ENCODE measurements around the gene TPM1.

The TPM1 gene

DNA sequence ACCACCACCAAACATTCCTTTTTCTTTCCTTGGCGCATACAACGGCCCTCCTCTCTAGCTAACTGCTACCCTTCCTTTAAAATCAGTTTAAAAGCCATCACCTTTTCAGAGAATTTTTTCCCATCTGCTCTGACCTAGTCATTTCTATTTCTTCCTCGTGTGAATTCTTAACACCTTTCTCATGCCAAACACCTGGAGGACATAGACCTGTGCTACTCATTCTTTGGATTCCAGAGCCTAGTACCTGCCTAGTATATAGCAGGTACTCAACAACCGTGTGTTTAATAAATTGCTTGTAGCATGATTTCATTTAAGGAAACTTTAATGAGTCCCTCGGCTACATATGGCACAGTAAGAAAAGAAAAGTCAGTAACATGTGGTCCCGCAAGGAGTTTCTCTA lies 2.0 kb upstream of the TPM1 start:
- H4K8ac ChIP-seq (ENCODE audit: low read depth, low read length) = no peak overlapping the region

GRCh38 chr15:63040954-63041353 lies 1.6 kb upstream of the TPM1 start:
- H3K4me2 ChIP-seq (ENCODE audit: low read length) = no peak overlapping the region
- no peaks in the 10 kb centered on the region for H3K27me3 ChIP-seq (ENCODE audit: insufficient read depth, low read length, poor library complexity)
- H2AK5ac ChIP-seq (ENCODE audit: low read length) = no peak overlapping the region
- no peak overlapping the region for H2BK120ac ChIP-seq (ENCODE audit: low read depth, low read length)
- no peak overlapping the region for H3K4me3 ChIP-seq (ENCODE audit: low read length)
- H3K79me1 ChIP-seq (ENCODE audit: low read length) = peaks cover 9% of the 10 kb centered on the region
- peak overlapping the region; percentile 92 for H3K56ac ChIP-seq (ENCODE audit: low read length)
- H3K4ac ChIP-seq (ENCODE audit: low read depth, low read length) = no peak overlapping the region
- WGBS (ENCODE audit: extremely low coverage, insufficient coverage, low lambda C conversion rate) = no CpG with 5 or more reads among the region's 6 CpGs
- H4K8ac ChIP-seq (ENCODE audit: low read depth, low read length) = no peak overlapping the region
- H3K18ac ChIP-seq (ENCODE audit: low read length) = no peak overlapping the region
- H3K4me1 ChIP-seq (ENCODE audit: control insufficient read depth, low read depth, low read length) = peaks cover 18% of the 10 kb centered on the region
- H3K79me2 ChIP-seq (ENCODE audit: control insufficient read depth, insufficient read depth, low read length) = peaks cover 22% of the 10 kb centered on the region
- H2BK5ac ChIP-seq (ENCODE audit: low read length) = no peak overlapping the region
- H3K9ac ChIP-seq (ENCODE audit: low read length) = no peak overlapping the region
- no peak for DNase-seq
- H3K36me3 ChIP-seq (ENCODE audit: control insufficient read depth, insufficient read depth, low read length) = no peaks in the 10 kb centered on the region
- no peak overlapping the region for H2BK15ac ChIP-seq (replicated peaks; ENCODE audit: low read depth)
- no peak overlapping the region for H3K27ac ChIP-seq (ENCODE audit: low read depth, low read length)
- no peak overlapping the region for H4K5ac ChIP-seq (ENCODE audit: low read length)
- H3K23ac ChIP-seq (ENCODE audit: low read length) = no peak overlapping the region

More for the DNA sequence above, 2.0 kb upstream of the TPM1 start:
- Histone ChIP-seq H3K36me3 (ENCODE audit: control insufficient read depth, insufficient read depth, low read length) (no peaks in the 10 kb centered on the region), H2BK120ac (ENCODE audit: low read depth, low read length) (no peak overlapping the region), H3K79me1 (ENCODE audit: low read length) (peaks cover 9% of the 10 kb centered on the region), H3K27ac (ENCODE audit: low read depth, low read length) (no peak overlapping the region), H2AK5ac (ENCODE audit: low read length) (no peak overlapping the region), H3K4ac (ENCODE audit: low read depth, low read length) (no peak overlapping the region), H4K5ac (ENCODE audit: low read length) (no peak overlapping the region), H3K4me3 (ENCODE audit: low read length) (no peak overlapping the region), H3K56ac (ENCODE audit: low read length) (no peak overlapping the region), H2BK15ac (replicated peaks; ENCODE audit: low read depth) (no peak overlapping the region), H3K4me1 (ENCODE audit: control insufficient read depth, low read depth, low read length) (peaks cover 16% of the 10 kb centered on the region), H3K9ac (ENCODE audit: low read length) (no peak overlapping the region), H3K4me2 (ENCODE audit: low read length) (no peak overlapping the region), H3K18ac (ENCODE audit: low read length) (no peak overlapping the region), H3K79me2 (ENCODE audit: control insufficient read depth, insufficient read depth, low read length) (peaks cover 22% of the 10 kb centered on the region), H3K23ac (ENCODE audit: low read length) (no peak overlapping the region), H2BK5ac (ENCODE audit: low read length) (no peak overlapping the region), H3K27me3 (ENCODE audit: insufficient read depth, low read length, poor library complexity) (no peaks in the 10 kb centered on the region)
- DNase-seq = peak; percentile 52
- no CpG with 5 or more reads among the region's 6 CpGs for WGBS (ENCODE audit: extremely low coverage, insufficient coverage, low lambda C conversion rate)

GRCh38 chr15:63041402-63041973 lies 1.1 kb upstream of the TPM1 start:
- peak; percentile 33 for DNase-seq
- no peaks in the 10 kb centered on the region for H3K36me3 ChIP-seq (ENCODE audit: control insufficient read depth, insufficient read depth, low read length)
- no peak overlapping the region for H3K23ac ChIP-seq (ENCODE audit: low read length)
- no peak overlapping the region for H2AK5ac ChIP-seq (ENCODE audit: low read length)
- H3K4me2 ChIP-seq (ENCODE audit: low read length) = peak overlapping the region; percentile 88
- H4K5ac ChIP-seq (ENCODE audit: low read length) = no peak overlapping the region
- H3K79me2 ChIP-seq (ENCODE audit: control insufficient read depth, insufficient read depth, low read length) = peaks cover 22% of the 10 kb centered on the region
- peak overlapping the region; percentile 51 for H3K4me3 ChIP-seq (ENCODE audit: low read length)
- H3K4me1 ChIP-seq (ENCODE audit: control insufficient read depth, low read depth, low read length) = peaks cover 18% of the 10 kb centered on the region
- WGBS (ENCODE audit: extremely low coverage, insufficient coverage, low lambda C conversion rate) = no CpG with 5 or more reads among the region's 14 CpGs
- H3K79me1 ChIP-seq (ENCODE audit: low read length) = peaks cover 9% of the 10 kb centered on the region
- no peak overlapping the region for H2BK15ac ChIP-seq (replicated peaks; ENCODE audit: low read depth)
- H3K18ac ChIP-seq (ENCODE audit: low read length) = peak overlapping the region; percentile 90
- H3K9ac ChIP-seq (ENCODE audit: low read length) = peak overlapping the region; percentile 84
- no peak overlapping the region for H3K4ac ChIP-seq (ENCODE audit: low read depth, low read length)
- H3K56ac ChIP-seq (ENCODE audit: low read length) = peak overlapping the region; percentile 92
- H3K27ac ChIP-seq (ENCODE audit: low read depth, low read length) = no peak overlapping the region
- no peak overlapping the region for H4K8ac ChIP-seq (ENCODE audit: low read depth, low read length)
- H2BK120ac ChIP-seq (ENCODE audit: low read depth, low read length) = no peak overlapping the region
- no peaks in the 10 kb centered on the region for H3K27me3 ChIP-seq (ENCODE audit: insufficient read depth, low read length, poor library complexity)
- H2BK5ac ChIP-seq (ENCODE audit: low read length) = no peak overlapping the region

GRCh38 chr15:63042877-63043334 lies 359 bp downstream of the TPM1 start:
- Histone ChIP-seq H2BK15ac (replicated peaks; ENCODE audit: low read depth) (no peak overlapping the region), H3K27ac (ENCODE audit: low read depth, low read length) (peak overlapping the region; percentile 83), H3K79me2 (ENCODE audit: control insufficient read depth, insufficient read depth, low read length) (peaks cover 22% of the 10 kb centered on the region), H4K5ac (ENCODE audit: low read length) (no peak overlapping the region), H3K4ac (ENCODE audit: low read depth, low read length) (peak overlapping the region; percentile 62), H3K36me3 (ENCODE audit: control insufficient read depth, insufficient read depth, low read length) (no peaks in the 10 kb centered on the region), H3K9ac (ENCODE audit: low read length) (peak overlapping the region; percentile 90), H4K8ac (ENCODE audit: low read depth, low read length) (no peak overlapping the region), H2BK5ac (ENCODE audit: low read length) (peak overlapping the region; percentile 76), H3K56ac (ENCODE audit: low read length) (peak overlapping the region; percentile 96), H3K23ac (ENCODE audit: low read length) (peak overlapping the region; percentile 75), H2BK120ac (ENCODE audit: low read depth, low read length) (peak overlapping the region; percentile 78), H2AK5ac (ENCODE audit: low read length) (no peak overlapping the region), H3K4me3 (ENCODE audit: low read length) (peak overlapping the region; percentile 79), H3K79me1 (ENCODE audit: low read length) (peaks cover 9% of the 10 kb centered on the region), H3K4me2 (ENCODE audit: low read length) (peak overlapping the region; percentile 73), H3K4me1 (ENCODE audit: control insufficient read depth, low read depth, low read length) (peaks cover 24% of the 10 kb centered on the region), H3K27me3 (ENCODE audit: insufficient read depth, low read length, poor library complexity) (no peaks in the 10 kb centered on the region), H3K18ac (ENCODE audit: low read length) (peak overlapping the region; percentile 98)
- peak; percentile 37 for DNase-seq
- WGBS (ENCODE audit: extremely low coverage, insufficient coverage, low lambda C conversion rate) = no CpG with 5 or more reads among the region's 31 CpGs

GRCh38 chr15:63043335-63044076 lies 959 bp downstream of the TPM1 start:
- no peak overlapping the region for H4K5ac ChIP-seq (ENCODE audit: low read length)
- peak overlapping the region; percentile 96 for H3K56ac ChIP-seq (ENCODE audit: low read length)
- no peak overlapping the region for H2AK5ac ChIP-seq (ENCODE audit: low read length)
- H3K4ac ChIP-seq (ENCODE audit: low read depth, low read length) = peak overlapping the region; percentile 25
- peak overlapping the region; percentile 49 for H2BK5ac ChIP-seq (ENCODE audit: low read length)
- peak overlapping the region; percentile 73 for H3K4me2 ChIP-seq (ENCODE audit: low read length)
- H4K8ac ChIP-seq (ENCODE audit: low read depth, low read length) = no peak overlapping the region
- H3K9ac ChIP-seq (ENCODE audit: low read length) = peak overlapping the region; percentile 90
- peak overlapping the region; percentile 98 for H3K18ac ChIP-seq (ENCODE audit: low read length)
- H2BK120ac ChIP-seq (ENCODE audit: low read depth, low read length) = peak overlapping the region; percentile 78
- H2BK15ac ChIP-seq (replicated peaks; ENCODE audit: low read depth) = no peak overlapping the region
- H3K4me1 ChIP-seq (ENCODE audit: control insufficient read depth, low read depth, low read length) = peaks cover 22% of the 10 kb centered on the region
- H3K27ac ChIP-seq (ENCODE audit: low read depth, low read length) = peak overlapping the region; percentile 83
- peaks cover 22% of the 10 kb centered on the region for H3K79me2 ChIP-seq (ENCODE audit: control insufficient read depth, insufficient read depth, low read length)
- H3K36me3 ChIP-seq (ENCODE audit: control insufficient read depth, insufficient read depth, low read length) = no peaks in the 10 kb centered on the region
- H3K27me3 ChIP-seq (ENCODE audit: insufficient read depth, low read length, poor library complexity) = no peaks in the 10 kb centered on the region
- WGBS (ENCODE audit: extremely low coverage, insufficient coverage, low lambda C conversion rate) = no CpG with 5 or more reads among the region's 54 CpGs
- peaks cover 9% of the 10 kb centered on the region for H3K79me1 ChIP-seq (ENCODE audit: low read length)
- peak overlapping the region; percentile 79 for H3K4me3 ChIP-seq (ENCODE audit: low read length)
- H3K23ac ChIP-seq (ENCODE audit: low read length) = peak overlapping the region; percentile 75
- no peak for DNase-seq

Data from mesendoderm (in vitro differentiated cells).